Measurements from ENCODE around the gene NCCRP1. TPM values are rescaled to one million over a fixed set of nuclear protein-coding genes. Genes with fewer than 3 reads are reported as not detected.

The NCCRP1 gene
- total RNA-seq, 2 donors from 2014 or later: not detected

Other genes with a start within 250 kb of the NCCRP1 start
- under 1 TPM in 1 of 2 donors, not detected in 1; 0.16 TPM for gene FBXO17, start 221.2 kb upstream of the NCCRP1 start, total RNA-seq
- gene FBXO27, start 164.4 kb upstream of the NCCRP1 start, total RNA-seq: 1 to 10 TPM in 1 of 2 donors, under 1 TPM in 1; 0.40 to 1.6 TPM
- not detected for gene ACP7, start 112.6 kb upstream of the NCCRP1 start, total RNA-seq
- 1 to 10 TPM; 9.6 to 9.7 TPM for gene PAK4, start 71.2 kb upstream of the NCCRP1 start, total RNA-seq
- not detected for gene SYCN, start 7.3 kb downstream of the NCCRP1 start, total RNA-seq
- gene IFNL3, start 48.0 kb downstream of the NCCRP1 start, total RNA-seq: not detected
- not detected for gene IFNL4, start 51.9 kb downstream of the NCCRP1 start, total RNA-seq
- not detected for gene IFNL2, start 71.4 kb downstream of the NCCRP1 start, total RNA-seq
- not detected for gene IFNL1, start 99.4 kb downstream of the NCCRP1 start, total RNA-seq
- 1 to 10 TPM; 2.2 to 3.7 TPM for gene LRFN1, start 123.9 kb downstream of the NCCRP1 start, total RNA-seq
- 100 to 1,000 TPM; 351 to 377 TPM for gene GMFG, start 139.1 kb downstream of the NCCRP1 start, total RNA-seq
- gene SAMD4B, start 145.5 kb downstream of the NCCRP1 start, total RNA-seq: 10 to 100 TPM; 64.2 to 93.2 TPM
- gene PAF1, start 194.1 kb downstream of the NCCRP1 start, total RNA-seq: 100 to 1,000 TPM; 113 to 127 TPM
- gene MED29, start 194.4 kb downstream of the NCCRP1 start, total RNA-seq: 10 to 100 TPM; 43.4 to 43.6 TPM
- gene ZFP36, start 209.9 kb downstream of the NCCRP1 start, total RNA-seq: 1,000 to 10,000 TPM; 1,082 to 1,318 TPM
- gene PLEKHG2, start 215.7 kb downstream of the NCCRP1 start, total RNA-seq: 100 to 1,000 TPM; 119 to 129 TPM
- 1,000 to 10,000 TPM; 3,790 to 3,904 TPM for gene RPS16, start 239.0 kb downstream of the NCCRP1 start, total RNA-seq
- 100 to 1,000 TPM; 346 to 352 TPM for gene SUPT5H, start 248.6 kb downstream of the NCCRP1 start, total RNA-seq